Fibroblast of lung (primary cell): Measurements from ENCODE around the gene ZSCAN22. TPM values are rescaled to one million over a fixed set of nuclear protein-coding genes. Genes with fewer than 3 reads are reported as not detected.

Experiments
- DNase-seq, 2 donors: peaks; one replicate each; pipeline versions ENCODE4 v3.0.0 to v3.0.0-alpha.2; 2010; ENCODE audit warnings: low read depth in 2 of 2
- H2AFZ ChIP-seq: 2 replicates; pipeline ENCODE4 v1.5.1; 2012; ENCODE audit warnings: low read length, control low read depth, inconsistent platforms
- H3K27ac ChIP-seq: 2 replicates; pipeline ENCODE4 v1.5.1; 2011; ENCODE audit warnings: low read length, control low read depth; ENCODE audit not compliant: insufficient read depth
- H3K27me3 ChIP-seq: 2 replicates; pipeline ENCODE4 v1.5.1; 2011; ENCODE audit warnings: mild to moderate bottlenecking, low read length; ENCODE audit not compliant: control insufficient read depth, insufficient read depth
- H3K36me3 ChIP-seq: 2 replicates; pipeline ENCODE4 v1.5.1; 2011; ENCODE audit warnings: low read length; ENCODE audit not compliant: control insufficient read depth, insufficient read depth
- H3K4me1 ChIP-seq: 2 replicates; pipeline ENCODE4 v1.5.1; 2011; ENCODE audit warnings: low read length; ENCODE audit not compliant: control insufficient read depth, insufficient read depth; ENCODE audit errors: extremely low read depth
- H3K4me2 ChIP-seq: 2 replicates; pipeline ENCODE4 v1.5.1; 2011; ENCODE audit warnings: low read length, control low read depth; ENCODE audit not compliant: insufficient read depth; ENCODE audit errors: extremely low read depth
- H3K4me3 ChIP-seq, 4 experiments: fragments of 200-600 bp in 1 of 4; sonication (generic) in 1 of 4; replicated peaks in 1 of 4; 2 replicates each; pipeline ENCODE4 v1.5.1; 2011 to 2016; ENCODE audit warnings: low read length in 4 of 4, low read depth in 3 of 4, mild to moderate bottlenecking in 3 of 4, control low read depth in 2 of 4, inconsistent platforms in 1 of 4, mixed read lengths in 1 of 4; ENCODE audit not compliant: insufficient read depth in 1 of 4; ENCODE audit errors: control extremely low read depth in 1 of 4
- H3K79me2 ChIP-seq: 2 replicates; pipeline ENCODE4 v1.5.1; 2012; ENCODE audit warnings: mild to moderate bottlenecking, low read length, inconsistent platforms; ENCODE audit not compliant: control insufficient read depth, insufficient read depth
- H3K9ac ChIP-seq: 2 replicates; pipeline ENCODE4 v1.5.1; 2011; ENCODE audit warnings: mild to moderate bottlenecking, low read length, control low read depth; ENCODE audit not compliant: insufficient read depth
- H3K9me3 ChIP-seq: 2 replicates; pipeline ENCODE4 v1.5.1; 2012; ENCODE audit warnings: low read depth, low read length; ENCODE audit not compliant: control insufficient read depth, insufficient read depth
- H4K20me1 ChIP-seq: 2 replicates; pipeline ENCODE4 v1.5.1; 2011; ENCODE audit warnings: low read length; ENCODE audit not compliant: control insufficient read depth, insufficient read depth; ENCODE audit errors: extremely low read depth
- CTCF ChIP-seq, 2 donors: IDR thresholded peaks in 1 of 2; conservative IDR thresholded peaks in 1 of 2; 1 replicate in 1 of 2; 2 replicates in 1 of 2; pipeline ENCODE4 v1.5.1; 2011 to 2012; ENCODE audit warnings: low read length in 2 of 2, control low read depth in 1 of 2, inconsistent platforms in 1 of 2, low read depth in 1 of 2, mild to moderate bottlenecking in 1 of 2
- EZH2 ChIP-seq: IDR thresholded peaks from 2 replicates; pipeline ENCODE4 v1.5.1; 2012; ENCODE audit warnings: low read length, control low read depth, mild to moderate bottlenecking; ENCODE audit errors: missing control alignments
- polyA plus RNA-seq, 2 donors: library from polyadenylated mRNA; depleted of rRNA in 1 of 2; stranded (reverse) in 1 of 2; unstranded in 1 of 2; fragments of >200 nt; gene quantifications; 2 replicates each; pipeline ENCODE4 v1.2.1, GENCODE V29; 2011 to 2012; ENCODE audit warnings: missing spikeins in 1 of 2
- total RNA-seq: library from RNA; depleted of rRNA; stranded (reverse); fragments of >200 nt; gene quantifications from 2 replicates; pipeline ENCODE4 v1.2.1, GENCODE V29; 2014

Gene ZSCAN22
- total and polyA plus RNA-seq, 2 donors (not counting 1 experiment from before 2014, with no cell fraction given): 2.8 to 3.0 TPM

GRCh38 chr19:58296104-58296503 lies 30.7 kb upstream of the ZSCAN22 start:
- no peaks in the 10 kb centered on the region for H3K27me3 ChIP-seq
- H3K36me3 ChIP-seq: peaks cover 21% of the 10 kb centered on the region
- no peaks in the 10 kb centered on the region for H4K20me1 ChIP-seq
- H3K27ac ChIP-seq: no peak overlapping the region
- no peak for TF ChIP-seq EZH2
- no peak for TF ChIP-seq CTCF (conservative IDR thresholded peaks at IDR 0.05 in 1 of 2, IDR thresholded peaks at IDR 0.05 in 1 of 2; ENCODE audit: low read depth in 1 of 2, low read length in 2 of 2)
- H3K4me1 ChIP-seq: no peaks in the 10 kb centered on the region
- peaks cover 12% of the 10 kb centered on the region for H3K9me3 ChIP-seq
- no peaks in the 10 kb centered on the region for H3K79me2 ChIP-seq
- no peak overlapping the region for H2AFZ ChIP-seq
- no peak overlapping the region for H3K4me2 ChIP-seq
- DNase-seq: no peak
- no peak overlapping the region for H3K4me3 ChIP-seq
- H3K9ac ChIP-seq: no peak overlapping the region

GRCh38 chr19:58300620-58301019 lies 26.2 kb upstream of the ZSCAN22 start:
- Histone ChIP-seq H3K4me2 (no peak overlapping the region), H3K9ac (no peak overlapping the region), H4K20me1 (no peaks in the 10 kb centered on the region), H3K9me3 (no peaks in the 10 kb centered on the region), H3K27me3 (no peaks in the 10 kb centered on the region), H3K36me3 (peaks cover 4% of the 10 kb centered on the region), H3K79me2 (peaks cover 3% of the 10 kb centered on the region), H3K4me3 (no peak overlapping the region), H3K4me1 (no peaks in the 10 kb centered on the region), H2AFZ (no peak overlapping the region), H3K27ac (no peak overlapping the region)
- no peak for DNase-seq
- no peak for TF ChIP-seq CTCF (conservative IDR thresholded peaks at IDR 0.05 in 1 of 2, IDR thresholded peaks at IDR 0.05 in 1 of 2; ENCODE audit: low read depth in 1 of 2, low read length in 2 of 2)

- H3K36me3 ChIP-seq: peaks cover 5% of the 10 kb centered on the region
- no peak overlapping the region for H2AFZ ChIP-seq
- no peaks in the 10 kb centered on the region for H3K4me1 ChIP-seq
- no peak overlapping the region for H3K4me2 ChIP-seq
- no peak overlapping the region for H3K9ac ChIP-seq
- H3K27ac ChIP-seq: no peak overlapping the region
- H3K9me3 ChIP-seq: no peaks in the 10 kb centered on the region
- peak overlapping the region in 1 of 4 experiments; percentile 69 for H3K4me3 ChIP-seq
- DNase-seq: no peak
- no peak for TF ChIP-seq EZH2
- no peak for TF ChIP-seq CTCF (conservative IDR thresholded peaks at IDR 0.05 in 1 of 2, IDR thresholded peaks at IDR 0.05 in 1 of 2; ENCODE audit: low read depth in 1 of 2, low read length in 2 of 2)
- H4K20me1 ChIP-seq: no peaks in the 10 kb centered on the region
- H3K27me3 ChIP-seq: no peaks in the 10 kb centered on the region
- peaks cover 12% of the 10 kb centered on the region for H3K79me2 ChIP-seq
These were observed 22.5 kb upstream of the ZSCAN22 start for GRCh38 chr19:58304255-58304654.
